GM03348 (cell line): ENCODE results near the gene SOCS2.
"Not testable (repeated sequence)": the region's sequence is repeated elsewhere in the genome, so short reads cannot be mapped to it uniquely, and the experiment has no call there.

Source experiments
- DNase-seq: peaks from one replicate; pipeline ENCODE4 v3.0.0; 2012; ENCODE audit warnings: low spot score

The SOCS2 gene

DNA sequence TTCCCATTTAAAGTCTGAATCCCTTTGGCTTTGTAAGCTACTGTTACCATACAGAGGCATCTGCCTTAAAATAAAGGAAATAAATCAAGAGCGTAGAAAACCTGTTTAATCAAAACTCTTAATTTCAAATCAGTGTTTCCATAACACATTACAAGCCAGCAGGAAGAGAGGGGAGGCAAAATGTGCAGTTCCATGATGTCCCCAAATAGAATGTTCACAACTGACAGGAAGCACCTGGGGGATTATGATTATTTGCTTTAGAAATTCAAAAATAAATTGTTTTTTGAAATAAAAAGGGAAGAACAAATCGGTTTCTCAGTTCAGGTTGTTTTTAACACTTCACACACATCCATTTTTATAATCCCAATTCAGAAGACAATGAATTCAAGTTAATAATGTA, 21.4 kb downstream of the SOCS2 start:
- no peak for DNase-seq

DNA sequence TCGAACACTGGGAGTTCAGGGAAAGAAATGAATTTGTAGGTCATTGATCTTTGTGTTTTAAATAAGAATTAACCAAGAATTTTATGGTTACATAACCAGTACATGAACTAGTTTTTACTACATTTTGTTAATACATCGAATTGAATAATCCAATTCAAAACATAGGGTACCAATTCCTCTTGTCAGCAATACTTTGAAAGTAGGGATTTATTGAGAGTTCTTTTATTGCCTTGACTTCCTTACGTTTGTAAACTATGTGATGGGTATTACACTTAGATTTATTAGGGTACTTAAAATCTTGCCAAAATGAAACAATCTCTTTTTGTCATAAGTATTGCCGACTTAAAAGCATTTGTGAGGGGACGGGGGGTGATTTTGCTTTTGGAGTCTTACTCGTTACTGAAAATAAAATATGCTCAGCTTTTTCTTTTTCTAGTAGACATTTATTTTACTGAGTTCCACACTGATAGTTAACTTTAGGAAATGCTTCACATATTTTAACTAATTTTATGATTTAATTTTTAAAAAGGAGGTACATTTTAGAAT, 22.4 kb downstream of the SOCS2 start:
- no peak for DNase-seq

DNA sequence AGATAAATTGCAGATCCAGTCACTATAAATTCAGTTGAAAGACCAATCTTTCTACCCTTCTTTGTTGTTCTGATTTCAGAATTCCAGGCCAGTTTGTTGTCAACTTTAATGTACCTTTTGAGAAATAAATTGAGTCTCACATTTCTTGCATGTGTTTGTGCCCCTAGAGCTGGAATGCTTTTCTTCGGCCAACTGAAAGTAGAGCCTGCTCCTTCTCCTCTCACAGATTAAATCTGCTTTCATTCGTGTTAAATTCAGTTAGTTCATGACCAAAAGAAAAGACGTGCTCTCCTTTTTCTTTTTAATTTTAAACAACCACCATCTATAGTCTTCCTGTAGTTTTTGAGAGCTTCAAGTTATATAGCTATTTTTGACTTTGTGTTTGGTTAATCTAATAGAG, 22.9 kb downstream of the SOCS2 start:
- DNase-seq: no peak

DNA sequence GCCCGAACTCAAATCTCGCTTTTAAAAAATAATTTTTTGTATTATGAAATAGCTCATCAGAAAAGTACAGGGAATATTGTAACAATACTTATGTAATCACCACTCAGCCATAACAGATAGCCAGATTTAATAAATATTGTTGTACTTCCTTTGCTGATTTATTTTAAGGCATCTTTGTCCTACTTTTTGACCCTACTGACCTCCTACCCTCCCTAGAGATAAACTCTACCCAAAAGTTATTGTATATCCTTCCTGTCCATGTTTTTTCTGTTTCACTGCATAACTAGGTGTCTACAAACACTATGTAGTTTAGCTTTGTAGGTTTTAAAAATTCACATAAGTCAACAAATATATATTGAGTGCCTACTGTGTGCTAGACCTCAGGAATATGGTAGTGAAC, 25.1 kb downstream of the SOCS2 start:
- DNase-seq: no peak

DNA sequence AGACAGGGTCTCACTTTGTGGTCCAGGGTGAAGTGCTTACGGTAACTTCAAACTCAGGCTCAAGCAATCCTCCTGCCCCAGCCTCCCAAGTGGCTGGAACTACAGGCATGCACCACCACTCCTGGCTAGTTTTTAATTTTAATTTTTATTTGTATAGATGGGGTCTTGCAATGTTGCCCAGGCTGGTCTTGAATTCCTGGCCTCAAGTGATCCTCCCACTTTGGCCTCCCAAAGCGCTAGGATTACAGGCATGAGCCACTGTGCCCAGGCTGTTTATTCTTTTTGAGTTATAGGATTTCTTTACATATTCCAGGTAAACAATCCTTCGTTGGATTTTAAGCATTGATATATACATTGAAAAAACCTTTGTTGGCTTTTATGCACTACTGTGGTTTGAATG, 26.7 kb downstream of the SOCS2 start:
- DNase-seq: no peak

DNA sequence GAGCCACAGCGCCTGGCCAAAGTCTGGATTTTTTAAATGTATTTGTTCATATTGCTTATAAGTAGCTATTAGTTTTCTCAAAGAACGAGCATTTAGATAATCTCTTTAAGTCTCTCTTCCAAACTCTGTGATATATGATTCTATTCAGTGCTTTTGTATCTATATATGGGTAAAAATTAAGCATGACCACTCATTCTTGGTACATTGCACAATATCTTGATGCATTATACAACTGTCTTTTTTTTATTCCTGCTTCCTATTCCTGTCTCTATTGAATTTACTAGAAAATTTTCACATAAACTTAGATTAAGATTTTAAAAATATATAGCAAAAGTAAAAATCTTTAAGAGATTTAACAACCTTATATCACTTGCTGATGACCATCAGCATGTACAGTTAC, 29.1 kb downstream of the SOCS2 start:
- DNase-seq: no peak

DNA sequence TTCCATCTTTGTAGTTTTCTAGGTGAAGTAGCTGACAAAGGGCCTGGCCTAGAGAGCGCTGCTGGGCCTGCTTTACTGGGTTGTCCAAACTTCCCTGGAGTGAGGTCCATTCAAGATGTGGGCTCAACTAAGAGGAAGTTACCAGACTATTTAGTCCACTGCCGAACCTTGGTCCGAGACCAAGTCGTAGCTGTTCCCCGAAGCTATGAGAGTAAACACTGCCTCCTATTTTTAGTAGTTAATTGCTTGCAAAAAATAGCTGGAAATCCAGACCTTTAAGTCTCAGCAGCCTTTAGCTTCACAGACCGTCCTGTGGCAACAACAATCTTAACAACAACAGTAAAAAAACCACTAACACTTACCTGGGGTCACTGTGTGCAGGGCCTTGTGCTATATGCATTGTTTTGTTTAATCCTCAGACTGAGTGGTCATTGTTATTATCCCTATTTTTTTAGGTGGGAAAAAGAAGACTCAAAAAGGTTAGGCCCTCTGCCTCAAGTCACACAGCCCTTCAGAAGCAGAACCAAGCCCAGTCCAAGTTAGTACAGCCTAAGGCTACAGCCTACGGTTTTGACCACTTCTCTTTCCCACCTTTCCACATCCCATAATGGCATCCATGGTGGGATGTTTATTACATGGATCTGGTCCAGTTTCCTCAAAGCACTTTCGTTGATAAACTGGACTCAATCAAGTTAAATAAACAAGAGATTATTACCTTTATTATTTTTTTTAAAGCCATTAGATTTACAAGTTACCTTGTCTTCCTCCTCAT, 30.6 kb downstream of the SOCS2 start:
- no peak for DNase-seq

DNA sequence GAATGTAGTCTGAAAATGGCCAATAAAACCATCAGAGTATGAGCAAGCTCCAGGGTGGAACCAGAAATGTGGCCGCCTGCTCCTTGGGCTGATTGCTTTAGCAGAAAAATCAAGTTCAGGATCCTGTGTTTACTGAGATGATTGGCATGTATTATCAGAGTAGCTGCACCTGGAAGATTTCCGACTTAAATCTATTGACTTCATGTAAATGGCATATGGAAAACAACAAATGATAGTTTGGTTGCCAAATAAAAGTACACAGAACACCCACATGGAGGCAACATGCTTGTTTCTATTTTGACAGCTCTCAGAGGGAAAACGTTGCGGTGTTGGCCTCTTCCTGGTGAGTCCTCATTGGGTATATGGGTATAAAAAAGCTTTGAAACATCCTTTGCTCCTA, 31.3 kb downstream of the SOCS2 start:
- DNase-seq: no peak

DNA sequence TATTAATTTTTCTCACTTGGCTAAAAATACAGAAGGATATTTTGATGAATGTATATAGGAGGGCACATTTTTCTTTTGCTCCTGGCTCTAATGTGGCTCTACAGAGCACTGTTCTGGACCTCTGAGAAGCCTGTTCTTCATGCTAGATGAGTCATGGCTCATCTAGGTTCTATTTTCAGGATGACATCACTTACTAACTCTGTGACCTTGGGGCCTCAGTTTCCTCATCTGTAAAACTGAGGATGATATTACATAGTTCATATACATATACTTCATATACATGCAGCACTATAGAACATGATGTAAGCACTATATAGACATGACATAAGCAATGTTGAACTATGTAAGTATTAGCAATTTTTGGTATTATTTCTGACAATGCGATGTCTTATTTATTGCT, 35.8 kb downstream of the SOCS2 start:
- no peak for DNase-seq

DNA sequence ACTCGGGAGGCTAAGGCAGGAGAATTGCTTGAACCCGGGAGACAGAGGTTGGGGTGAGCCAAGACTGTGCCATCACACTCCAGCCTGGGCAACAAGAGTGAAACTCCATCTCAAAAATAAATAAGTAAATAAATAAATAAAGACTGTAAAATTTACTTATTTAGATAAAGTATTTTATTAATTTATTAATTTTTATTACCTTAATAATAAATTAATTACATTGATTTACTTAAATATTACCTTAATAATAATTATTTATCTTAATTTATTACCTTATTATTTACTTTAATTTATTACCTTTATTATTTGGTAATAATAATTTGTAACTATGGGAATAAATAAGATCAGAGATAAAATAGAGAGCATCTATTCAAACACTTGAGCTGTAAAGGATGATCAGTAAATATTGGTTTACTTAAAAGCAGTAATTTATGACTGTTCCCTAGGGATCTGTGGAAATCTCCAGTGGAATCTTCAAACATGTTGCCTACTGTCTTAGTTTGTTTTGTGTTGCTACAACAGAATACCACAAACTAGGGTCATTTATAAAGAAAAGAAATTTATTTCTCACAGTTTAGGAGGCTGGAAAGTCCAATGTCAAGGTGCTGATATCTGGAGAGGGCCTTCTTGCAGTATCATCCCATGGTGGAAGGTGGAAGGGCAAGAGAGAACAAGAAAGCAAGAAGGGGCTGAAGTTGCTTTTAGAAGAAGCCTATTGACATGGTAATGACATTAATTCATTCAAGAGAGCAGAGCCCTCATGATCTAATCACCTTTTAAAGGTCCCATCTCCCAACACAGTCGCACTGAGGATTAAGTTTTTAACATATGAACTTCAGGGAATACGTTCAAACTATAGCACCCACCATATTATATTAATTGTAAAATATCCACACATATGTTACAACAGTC, 37.1 kb downstream of the SOCS2 start:
- no peak for DNase-seq

DNA sequence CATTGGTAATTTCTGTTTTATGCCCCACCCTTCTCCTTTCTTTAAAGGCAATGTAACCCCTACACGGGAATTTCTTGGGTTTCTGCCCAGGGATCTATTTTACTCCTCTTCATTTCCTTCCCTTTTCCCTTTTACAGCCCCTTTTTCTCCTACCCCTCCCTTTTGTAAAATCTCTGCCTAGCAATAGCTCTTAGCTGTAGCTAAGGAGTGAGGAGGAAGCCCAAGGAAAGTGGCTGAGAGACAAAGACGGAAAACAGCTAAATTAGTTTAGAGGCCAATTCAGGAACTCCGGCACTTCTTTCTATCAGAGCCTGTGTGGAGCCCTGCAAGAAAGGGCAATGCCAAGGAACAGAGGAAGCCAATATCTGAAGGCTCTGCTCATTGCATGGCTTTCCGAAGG, 40.3 kb downstream of the SOCS2 start:
- DNase-seq: no peak

DNA sequence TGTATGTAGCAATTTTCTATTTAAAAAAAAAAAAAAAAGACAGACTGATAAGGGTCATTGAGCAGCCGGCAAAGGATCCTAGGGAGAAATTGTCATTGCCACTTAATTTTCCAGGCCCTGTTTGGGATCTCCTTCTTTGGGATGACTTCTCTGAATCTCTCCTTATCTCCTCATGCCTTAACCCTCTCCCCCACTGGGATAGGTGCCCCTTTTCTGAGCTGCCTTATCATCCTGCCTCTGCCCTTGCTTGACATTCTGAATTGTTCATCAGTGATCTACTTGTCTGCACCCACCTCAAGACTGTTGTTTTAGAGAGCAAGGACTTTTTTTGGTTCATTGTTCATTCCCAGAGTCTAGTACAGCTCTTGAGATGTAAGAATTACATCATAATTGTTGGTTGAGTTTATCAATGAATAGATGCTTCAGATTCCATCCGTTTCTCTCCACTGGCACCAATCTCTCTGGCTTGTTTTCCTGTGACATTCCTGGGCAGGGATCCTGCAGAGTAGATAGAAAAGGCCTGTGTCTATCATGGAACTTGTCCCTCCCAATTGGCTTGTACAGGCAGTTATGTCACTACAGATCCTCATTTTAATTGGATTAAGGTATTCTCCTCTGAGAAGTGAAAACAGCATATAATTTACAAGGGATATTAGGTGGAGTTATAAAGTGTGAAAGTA, 42.6 kb downstream of the SOCS2 start:
- DNase-seq: peak; percentile 32

DNA sequence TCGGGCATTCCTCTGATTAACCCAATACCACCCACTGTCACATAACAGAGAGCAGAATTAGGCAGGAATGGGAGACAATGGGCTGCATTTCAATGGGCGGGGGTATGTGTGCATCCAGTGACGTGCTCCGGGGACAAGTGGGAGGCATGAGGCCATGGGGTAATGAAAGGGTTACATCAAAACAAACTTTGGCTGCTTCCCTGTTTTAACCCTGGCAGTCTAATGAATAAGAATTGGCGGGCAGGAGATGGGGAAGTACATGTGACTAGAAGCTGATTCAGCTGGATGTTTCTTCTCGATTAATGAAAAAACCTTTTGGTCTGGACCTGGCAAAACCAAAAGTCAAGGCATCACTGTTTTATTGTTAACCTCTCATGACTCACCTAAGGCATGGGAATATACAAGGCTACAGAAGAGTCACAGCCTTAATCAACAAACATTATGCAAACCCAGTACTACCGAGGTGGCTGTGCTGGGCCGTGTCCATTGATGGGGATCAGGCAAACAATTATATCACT, 44.2 kb downstream of the SOCS2 start:
- no peak for DNase-seq

DNA sequence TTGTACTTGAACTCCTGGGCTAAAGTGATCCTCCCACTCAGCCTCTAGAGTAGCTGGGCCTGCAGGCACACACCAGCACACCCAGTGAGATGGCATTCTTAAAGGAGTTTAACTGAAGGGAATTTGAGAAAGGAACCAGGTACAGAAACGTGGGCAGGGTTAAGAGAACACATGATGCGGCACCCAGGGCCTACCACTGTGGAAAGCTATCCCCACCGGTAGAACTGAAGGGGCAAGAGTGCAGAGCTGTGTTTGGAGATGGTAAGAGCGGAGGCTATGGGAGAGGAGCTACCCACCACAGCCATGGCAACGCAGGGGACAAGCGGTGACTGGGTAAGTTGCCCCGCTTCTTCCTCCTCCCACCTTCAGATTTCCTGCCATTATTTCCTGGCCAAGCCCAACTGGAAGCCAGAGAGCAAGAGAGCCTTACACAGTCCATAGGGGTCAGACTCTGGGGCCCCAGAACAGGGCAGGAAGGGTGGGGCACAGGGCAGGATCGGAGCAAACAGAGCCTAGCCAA, 46.5 kb downstream of the SOCS2 start:
- no peak for DNase-seq

DNA sequence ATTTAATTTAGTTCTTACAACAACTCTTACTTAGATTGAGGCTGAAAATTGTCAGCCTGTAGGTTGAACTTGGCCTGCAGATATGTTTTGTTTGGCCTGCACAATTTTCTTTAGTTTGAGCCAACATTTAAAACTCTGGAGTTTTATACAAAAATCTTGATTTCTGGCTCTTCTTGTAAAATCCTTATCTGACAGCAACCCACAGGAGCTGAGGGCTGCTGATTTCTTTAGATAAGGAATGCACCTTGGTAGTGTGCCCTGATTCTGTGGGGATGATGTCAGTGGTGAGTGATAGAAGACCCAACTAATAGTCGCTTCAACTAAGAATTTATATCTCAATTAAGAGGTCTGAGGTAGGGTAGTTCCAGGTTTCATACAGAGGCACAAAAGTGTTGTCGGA, 49.5 kb downstream of the SOCS2 start:
- peak; percentile 15 for DNase-seq

DNA sequence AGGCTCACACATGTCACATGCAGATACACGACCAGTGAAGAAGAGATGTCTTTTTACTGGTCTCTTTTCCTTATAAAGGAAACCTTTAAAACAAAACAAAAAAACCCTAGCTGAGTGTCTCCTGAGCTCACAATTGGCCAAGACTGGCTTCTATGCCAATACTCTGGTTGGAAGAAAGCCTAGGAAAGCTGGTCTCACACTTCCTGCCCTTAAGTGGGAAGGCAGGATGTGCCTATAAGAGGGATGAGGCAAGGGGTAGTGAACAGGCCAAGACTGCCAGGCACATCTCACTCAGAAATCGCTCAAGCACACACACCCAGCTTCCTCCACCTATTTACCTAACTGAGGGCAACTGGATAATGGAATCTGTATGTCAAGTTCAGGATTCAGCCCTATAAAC, 50.0 kb downstream of the SOCS2 start:
- peak; percentile 65 for DNase-seq

DNA sequence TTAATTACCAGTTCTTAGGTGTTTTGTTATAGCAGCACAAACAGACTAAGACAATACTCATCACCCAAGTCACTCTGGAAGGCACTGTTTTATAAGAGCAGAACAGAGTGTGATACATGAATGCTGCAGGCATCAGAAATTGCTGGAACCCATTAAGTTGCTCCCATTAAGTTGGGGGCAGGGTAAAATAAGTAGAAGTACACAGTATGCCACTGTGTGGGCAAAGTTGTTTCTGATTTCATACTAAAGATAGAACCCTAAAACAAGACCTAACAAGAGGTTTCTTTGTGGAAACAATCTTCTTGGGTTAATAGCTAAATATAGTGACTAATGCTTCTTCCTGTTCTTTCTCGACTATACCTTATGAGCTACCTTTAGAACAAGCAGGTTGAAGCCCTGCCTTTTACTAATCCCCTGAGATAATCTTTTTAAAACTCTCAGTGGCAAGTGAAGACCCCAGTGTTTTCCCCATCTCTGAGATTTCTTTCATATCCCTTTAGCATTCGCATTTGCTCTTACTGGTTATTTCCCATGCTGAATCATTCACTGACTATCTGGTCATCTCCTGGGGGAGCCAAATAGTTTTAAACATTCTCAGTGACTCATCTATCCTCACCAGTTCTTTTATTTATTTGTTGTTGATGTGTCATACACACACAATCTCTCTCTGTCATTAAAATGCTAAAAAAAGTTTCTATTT, 52.3 kb downstream of the SOCS2 start:
- peak; percentile 88 for DNase-seq

DNA sequence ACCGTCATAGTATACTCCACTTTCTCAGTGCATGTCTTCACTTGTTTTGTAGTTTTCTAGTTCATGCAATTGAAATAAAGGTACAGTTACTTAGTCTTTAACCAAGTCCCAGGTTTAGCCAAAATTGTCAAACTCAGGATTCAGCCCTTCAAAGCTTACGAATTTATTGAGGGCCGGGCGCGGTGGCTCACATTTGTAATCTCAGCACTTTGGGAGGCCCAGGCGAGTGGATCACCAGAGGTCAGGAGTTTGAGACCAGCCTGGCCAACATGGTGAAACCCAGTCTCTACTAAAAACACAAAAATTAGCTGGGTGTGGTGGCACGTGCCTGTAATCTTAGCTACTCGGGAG, 52.8 kb downstream of the SOCS2 start:
- DNase-seq: not testable (repeated sequence)

DNA sequence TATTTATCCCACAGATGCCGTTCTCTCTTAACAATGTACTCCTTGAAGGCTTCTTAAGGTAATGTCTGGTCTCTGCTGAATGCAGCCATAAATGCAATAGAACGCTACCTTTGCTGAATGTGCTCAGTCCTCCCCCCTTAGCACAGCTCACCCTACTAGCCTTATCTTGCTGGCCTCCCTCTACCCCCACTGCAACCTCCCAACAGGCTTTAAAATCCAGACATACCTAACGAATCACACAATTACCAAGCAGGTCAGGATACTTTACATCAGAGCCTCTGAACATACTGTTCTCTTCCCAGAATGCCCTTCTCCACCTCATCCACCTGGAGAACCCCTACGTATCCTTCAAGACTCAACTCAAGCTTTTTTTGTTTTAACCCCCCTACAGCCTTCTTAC, 53.7 kb downstream of the SOCS2 start:
- no peak for DNase-seq
